Activated CD4-positive, CD25-positive, alpha-beta regulatory T cell treated with anti-CD3 and anti-CD28 coated beads, Interleukin-2, amount 50 U/mL, for 16 hours (primary cell): ENCODE measurements around the gene PPP4R3A.
"Not testable (repeated sequence)": the region's sequence is repeated elsewhere in the genome, so short reads cannot be mapped to it uniquely, and the experiment has no call there.

ENCODE experiments used
- DNase-seq: peaks from one replicate; pipeline ENCODE4 v3.0.0-alpha.2; 2020; ENCODE audit warnings: low read depth, low spot score

The PPP4R3A gene

GRCh38 chr14:91503000-91503504 is 7.1 kb downstream of the PPP4R3A start:
- DNase-seq, result no peak

DNA sequence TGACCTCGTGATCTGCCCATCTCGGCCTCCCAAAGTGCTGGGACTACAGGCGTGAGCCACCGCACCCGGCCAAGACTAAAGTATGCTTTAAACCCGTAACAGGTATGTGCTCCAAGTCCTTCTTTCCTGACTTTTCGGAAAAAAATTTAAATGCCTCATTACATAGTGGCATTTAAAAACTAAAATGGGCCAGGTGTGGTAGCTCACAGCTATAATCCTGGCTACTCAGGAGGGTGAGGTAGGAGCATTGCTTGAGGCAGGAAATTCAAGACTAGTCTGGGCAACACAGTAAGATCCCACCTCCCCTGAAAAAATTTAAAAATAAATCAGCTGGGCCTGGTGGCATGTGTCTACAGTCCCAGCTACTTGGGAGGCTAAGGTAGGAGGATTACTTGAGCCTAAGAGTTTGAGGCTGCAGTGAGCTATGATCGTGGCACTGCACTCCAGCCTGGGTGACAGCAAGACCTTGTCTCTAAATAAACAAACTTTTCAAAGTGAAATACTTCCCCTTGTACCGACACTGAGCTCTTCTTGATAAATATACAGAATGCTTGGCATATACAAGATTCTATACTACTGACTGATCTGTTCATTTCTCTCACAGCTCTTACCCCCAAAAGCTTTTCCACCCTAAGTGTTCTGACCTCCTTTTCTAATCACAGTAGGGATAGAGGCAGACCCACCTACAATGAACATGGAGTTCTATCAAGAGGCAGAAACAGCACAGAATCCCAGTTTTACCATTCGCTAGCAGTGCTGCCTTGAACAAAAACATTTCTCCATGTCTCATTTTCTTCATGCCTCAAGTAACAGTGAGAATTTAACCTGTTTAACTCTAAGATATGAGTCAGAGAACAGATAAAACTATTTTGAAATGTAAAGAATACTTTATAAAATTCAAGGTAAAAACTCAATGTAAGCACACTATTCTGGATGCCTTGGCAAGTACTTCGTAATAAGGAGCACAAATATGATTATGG is 7.9 kb downstream of the PPP4R3A start:
- no peak for DNase-seq

GRCh38 chr14:91501348-91501747 is 8.8 kb downstream of the PPP4R3A start:
- DNase-seq, result no peak

GRCh38 chr14:91496790-91497189 is 13.3 kb downstream of the PPP4R3A start:
- no peak for DNase-seq

GRCh38 chr14:91494392-91495065 is 15.6 kb downstream of the PPP4R3A start:
- not testable (repeated sequence) for DNase-seq

DNA sequence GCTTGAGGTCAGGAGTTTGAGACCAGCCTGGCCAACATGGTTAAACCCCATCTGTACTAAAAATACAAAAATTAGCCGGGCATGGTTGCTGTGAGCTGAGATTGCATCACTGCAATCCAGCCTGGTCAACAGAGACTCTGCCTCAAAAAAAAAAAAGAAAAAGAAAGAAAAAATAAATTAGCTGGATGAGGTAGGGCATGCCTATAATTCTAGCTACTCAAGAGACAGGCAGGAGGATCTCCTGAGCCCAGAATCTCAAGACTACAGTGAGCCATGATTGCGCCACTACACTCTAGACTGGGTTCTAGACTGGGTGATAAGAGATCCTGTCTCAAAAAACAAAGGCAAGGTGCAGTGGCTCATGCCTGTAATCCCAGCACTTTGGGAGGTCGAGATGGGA is 16.9 kb downstream of the PPP4R3A start:
- DNase-seq, result no peak

- DNase-seq, result no peak
These were observed 25.4 kb downstream of the PPP4R3A start for GRCh38 chr14:91484744-91485143.

GRCh38 chr14:91484186-91484585 is 25.9 kb downstream of the PPP4R3A start:
- DNase-seq, result no peak

- no peak for DNase-seq
These were observed 27.7 kb downstream of the PPP4R3A start for GRCh38 chr14:91482263-91483013.

DNA sequence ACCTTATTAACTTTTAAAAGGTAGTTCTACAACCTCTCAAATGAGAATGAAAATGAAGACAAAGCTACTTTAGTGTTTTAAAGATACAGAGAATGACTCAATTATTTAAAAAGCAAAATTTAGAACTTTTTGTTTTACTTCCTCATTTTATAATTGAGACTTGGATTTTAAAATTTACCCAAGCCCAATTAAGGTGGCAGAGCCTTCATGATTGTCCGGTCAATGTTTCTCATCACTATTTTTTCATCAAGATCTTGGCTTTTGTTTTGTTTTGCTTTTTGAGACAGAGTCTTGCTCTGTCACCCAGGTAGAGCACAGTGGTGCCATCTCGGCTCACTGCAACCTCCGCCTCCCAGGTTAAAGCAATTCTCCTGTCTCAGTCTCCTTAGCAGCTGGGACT is 32.7 kb downstream of the PPP4R3A start:
- DNase-seq, result no peak

DNA sequence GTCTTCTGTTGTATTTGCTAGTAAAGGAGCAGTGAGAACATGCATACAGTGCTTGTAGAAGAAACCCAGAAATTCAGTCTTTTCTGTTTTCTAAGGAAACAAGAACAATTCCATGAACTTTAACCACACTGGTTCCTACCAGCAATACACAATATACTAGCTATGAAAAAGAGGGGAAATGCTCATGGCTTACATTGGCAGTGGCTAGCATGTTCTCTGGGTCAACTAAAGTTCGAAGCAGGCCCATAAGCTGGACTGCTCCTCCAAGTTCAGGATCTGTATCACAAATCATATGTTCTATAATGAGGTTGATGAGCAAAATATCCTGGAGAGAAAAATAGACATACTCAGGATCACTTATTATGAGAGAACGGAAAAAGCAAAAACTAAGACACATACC is 37.1 kb downstream of the PPP4R3A start:
- no peak for DNase-seq

- no peak for DNase-seq
These were observed 39.9 kb downstream of the PPP4R3A start for GRCh38 chr14:91470216-91470615.

- no peak for DNase-seq
These were observed 43.9 kb downstream of the PPP4R3A start for GRCh38 chr14:91466192-91466591.

GRCh38 chr14:91464615-91465205 is 45.4 kb downstream of the PPP4R3A start:
- DNase-seq, result no peak

DNA sequence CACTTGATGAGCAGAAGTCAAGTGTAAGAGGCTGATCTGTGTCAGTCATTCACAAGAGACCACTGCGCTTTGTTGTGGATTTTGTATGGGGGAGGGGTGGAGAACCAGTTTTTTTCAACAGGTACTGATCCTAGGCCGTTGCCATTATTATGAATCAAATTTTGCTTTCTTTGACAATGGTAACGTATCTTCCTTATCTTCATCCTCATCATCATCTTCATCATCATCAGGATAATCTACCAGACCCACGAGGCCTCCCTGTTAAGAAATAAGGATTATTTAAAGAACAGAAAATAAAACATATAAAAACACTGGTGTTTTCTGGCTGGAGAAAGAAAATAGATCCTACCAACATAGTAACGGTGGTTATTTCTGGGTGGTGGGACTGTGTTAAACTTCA is 51.5 kb downstream of the PPP4R3A start:
- no peak for DNase-seq

DNA sequence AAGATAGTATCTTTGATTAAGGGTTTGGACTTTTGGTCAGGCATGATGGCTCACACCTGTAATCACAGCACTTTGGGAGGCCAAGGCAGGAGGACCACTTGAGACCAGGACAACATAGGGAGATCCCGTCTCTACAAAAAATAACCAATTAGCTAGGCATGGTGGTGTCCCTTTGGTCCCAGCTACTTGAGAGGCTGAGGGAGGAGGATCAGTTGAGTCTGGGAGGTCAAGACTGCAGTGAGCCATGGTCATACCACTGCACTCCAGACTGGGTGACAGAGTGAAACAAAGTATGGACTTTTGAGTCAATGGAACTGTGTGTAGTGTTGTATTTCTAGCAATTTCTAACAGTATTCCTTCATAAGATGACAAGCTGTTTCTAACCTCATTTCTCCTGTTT is 53.8 kb downstream of the PPP4R3A start:
- no peak for DNase-seq

GRCh38 chr14:91454580-91454979 is 55.5 kb downstream of the PPP4R3A start:
- no peak for DNase-seq

DNA sequence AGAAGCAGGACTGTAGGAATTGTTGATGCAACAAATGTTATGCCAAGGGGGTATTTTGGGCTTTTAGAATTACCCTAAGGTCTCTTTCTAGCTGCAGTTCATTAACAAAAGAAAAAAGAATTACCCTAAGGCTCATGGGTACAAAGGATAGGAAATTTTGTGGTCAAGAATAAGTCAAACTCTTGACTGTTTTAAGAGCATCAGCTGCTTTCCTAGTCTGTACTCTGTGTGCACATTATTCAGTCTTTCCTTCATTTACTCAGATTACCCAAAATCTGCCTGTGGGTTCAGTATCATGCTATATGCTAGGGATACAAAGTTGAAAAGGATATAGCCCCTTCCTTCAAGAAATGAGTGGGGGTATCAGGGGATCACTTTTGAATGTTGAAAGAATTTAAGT is 56.0 kb downstream of the PPP4R3A start:
- no peak for DNase-seq

- no peak for DNase-seq
These were observed 56.4 kb downstream of the PPP4R3A start for GRCh38 chr14:91453744-91454143.

GRCh38 chr14:91444335-91445020 is 65.6 kb downstream of the PPP4R3A start:
- no peak for DNase-seq

- no peak for DNase-seq
These were observed 70.8 kb downstream of the PPP4R3A start for GRCh38 chr14:91439345-91439744.
